Calu3 (cell line): ENCODE data around the gene TECPR2. TPM values are rescaled to one million over a fixed set of nuclear protein-coding genes. Genes with fewer than 3 reads are reported as not detected.

ENCODE experiments used
- BruUV-seq: library from RNA; stranded (reverse); fragments of 400-500 nt; replicated peaks from 2 replicates; lab custom pipeline; 2021; lab: Mats Ljungman, UMichigan
- CTCF ChIA-PET: fragments of 300-600 bp; sonication (Branson Sonifier 250); formaldehyde crosslinking; loops from one replicate; lab custom pipeline; 2022; ENCODE audit warnings: antibody characterized with exemption; lab: Charles Lee
- DNase-seq: peaks from one replicate; pipeline ENCODE4 v3.0.0; 2022
- H3K27ac Mint-ChIP-seq: one replicate; pipeline ENCODE4 v1.8.0; 2022; ENCODE audit warnings: mixed read lengths; ENCODE audit not compliant: unreplicated experiment
- H3K27me3 Mint-ChIP-seq: one replicate; pipeline ENCODE4 v1.8.0; 2022; ENCODE audit warnings: mixed read lengths; ENCODE audit not compliant: unreplicated experiment
- H3K36me3 Mint-ChIP-seq: one replicate; pipeline ENCODE4 v1.8.0; 2022; ENCODE audit warnings: mild to moderate bottlenecking, moderate library complexity, mixed read lengths; ENCODE audit not compliant: insufficient read depth, unreplicated experiment
- H3K4me1 Mint-ChIP-seq: one replicate; pipeline ENCODE4 v1.8.0; 2022; ENCODE audit warnings: mild to moderate bottlenecking, low read depth, mixed read lengths; ENCODE audit not compliant: unreplicated experiment
- H3K4me3 Mint-ChIP-seq: one replicate; pipeline ENCODE4 v1.8.0; 2022; ENCODE audit warnings: mild to moderate bottlenecking, low read depth, moderate library complexity, mixed read lengths; ENCODE audit not compliant: unreplicated experiment
- H3K9me3 Mint-ChIP-seq: one replicate; pipeline ENCODE4 v1.8.0; 2022; ENCODE audit warnings: low read depth, mixed read lengths; ENCODE audit not compliant: unreplicated experiment
- CTCF ChIP-seq: fragments of 200-600 bp; IDR thresholded peaks from one replicate; pipeline ENCODE4 v1.8.0; 2022; ENCODE audit warnings: antibody characterized with exemption; ENCODE audit not compliant: unreplicated experiment
- intact Hi-C: fragments of 100-400 bp; cut with micrococcal nuclease; formaldehyde crosslinking; loops from one replicate; pipeline ENCODE4 v1.10.0; 2022; ENCODE audit not compliant: unreplicated experiment
- total RNA-seq: library from RNA; stranded (reverse); gene quantifications from 2 replicates; pipeline ENCODE4 v1.2.3, GENCODE V29; 2022

TECPR2 gene
- total RNA-seq, 1 experiment from 2014 or later, result 21.7 TPM

GRCh38 chr14:102496958-102497744 is 134.4 kb downstream of the TECPR2 start:
- intact Hi-C loops, result no loop called here
- Mint-ChIP-seq H3K27me3 (no peaks in the 10 kb centered on the region), H3K4me3 (no peak overlapping the region), H3K4me1 (no peaks in the 10 kb centered on the region), H3K36me3 (peaks cover 5% of the 10 kb centered on the region), H3K27ac (no peak overlapping the region), H3K9me3 (no peaks in the 10 kb centered on the region)
- no TSS peak for BruUV-seq
- no peak for DNase-seq
- no peak for TF ChIP-seq CTCF
- CTCF ChIA-PET, result no interaction called here

GRCh38 chr14:102497998-102498677 is 135.4 kb downstream of the TECPR2 start:
- Mint-ChIP-seq H3K36me3 (peaks cover 5% of the 10 kb centered on the region), H3K27me3 (no peaks in the 10 kb centered on the region), H3K4me1 (no peaks in the 10 kb centered on the region), H3K4me3 (no peak overlapping the region), H3K27ac (no peak overlapping the region), H3K9me3 (no peaks in the 10 kb centered on the region)
- CTCF ChIA-PET, result no interaction called here
- no peak for TF ChIP-seq CTCF
- no TSS peak for BruUV-seq
- intact Hi-C loops, result no loop called here
- no peak for DNase-seq

DNA sequence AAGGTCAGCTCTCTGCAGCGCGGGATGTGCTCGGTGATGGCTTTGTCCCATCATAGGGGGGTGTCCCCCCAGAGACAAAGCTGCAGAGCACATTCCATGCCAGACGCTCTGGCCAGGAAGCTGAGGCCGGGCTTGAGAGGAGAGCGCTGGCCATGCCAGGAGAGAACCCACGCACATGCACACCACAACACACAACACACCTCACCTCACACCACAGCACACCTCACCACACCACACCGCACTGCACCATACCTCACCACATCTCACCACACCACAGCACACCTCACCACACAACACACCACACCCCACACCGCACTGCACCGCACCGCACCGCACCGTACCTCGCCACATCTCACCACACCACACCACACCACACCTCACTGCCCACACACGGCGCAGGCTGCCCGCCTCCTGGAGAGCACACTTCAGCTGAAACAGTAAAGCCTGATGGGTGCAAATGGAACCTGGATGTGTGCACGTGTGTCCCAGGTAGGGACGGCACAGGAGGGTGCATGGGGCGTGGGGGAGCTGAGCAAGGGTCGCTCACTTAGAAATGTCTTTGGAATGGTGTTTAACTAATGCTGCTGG is 136.0 kb downstream of the TECPR2 start:
- Mint-ChIP-seq H3K27me3 (no peaks in the 10 kb centered on the region), H3K27ac (no peak overlapping the region), H3K4me3 (no peak overlapping the region), H3K9me3 (no peaks in the 10 kb centered on the region), H3K36me3 (peaks cover 5% of the 10 kb centered on the region), H3K4me1 (no peaks in the 10 kb centered on the region)
- intact Hi-C loops, result no loop called here
- BruUV-seq, result no TSS peak
- CTCF ChIA-PET, result no interaction called here
- TF ChIP-seq CTCF, result no peak
- no peak for DNase-seq

DNA sequence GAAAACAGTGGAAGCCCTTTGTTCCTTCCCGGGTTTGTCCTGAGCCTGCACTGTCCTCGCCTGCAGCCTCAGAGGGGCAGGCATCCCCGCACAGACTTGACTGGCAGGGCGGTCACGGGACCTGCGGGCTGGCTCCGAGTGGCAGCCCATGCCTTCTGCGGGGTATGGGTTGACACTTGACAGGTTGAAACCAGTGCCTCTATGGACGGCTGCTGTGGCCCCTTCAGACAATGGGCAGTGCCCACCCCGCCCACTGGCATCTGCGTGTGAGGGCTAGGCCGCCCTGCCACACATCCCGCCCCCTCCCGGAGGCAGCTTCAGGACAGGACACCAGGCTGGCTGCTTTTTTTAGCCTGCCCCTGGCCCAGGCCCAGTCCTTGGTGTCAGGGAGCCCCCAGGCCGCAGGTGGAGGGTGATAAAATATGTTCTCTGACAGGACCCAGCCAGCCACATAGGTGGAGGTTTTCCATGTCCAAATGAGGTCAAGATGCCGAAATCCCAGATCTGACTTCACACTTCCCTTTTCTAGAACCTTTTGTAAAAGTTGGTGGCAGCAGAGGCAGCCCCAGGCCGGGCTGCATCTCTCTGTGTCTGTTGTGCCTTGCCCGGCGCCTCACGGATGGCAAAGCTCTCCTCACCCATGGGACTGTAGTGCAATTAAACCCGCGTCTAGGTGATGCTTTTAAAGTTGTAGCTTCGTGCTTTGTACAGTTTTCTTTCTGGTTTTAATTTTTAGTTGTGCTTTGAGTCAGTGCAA is 136.8 kb downstream of the TECPR2 start:
- CTCF ChIA-PET, result no interaction called here
- Mint-ChIP-seq H3K27ac (no peak overlapping the region), H3K9me3 (no peaks in the 10 kb centered on the region), H3K36me3 (peaks cover 5% of the 10 kb centered on the region), H3K4me3 (no peak overlapping the region), H3K4me1 (no peaks in the 10 kb centered on the region), H3K27me3 (no peaks in the 10 kb centered on the region)
- intact Hi-C loops, result no loop called here
- no TSS peak for BruUV-seq
- DNase-seq, result no peak
- no peak for TF ChIP-seq CTCF
